Osteoblast (primary cell): ENCODE results near the gene COL23A1. TPM values are rescaled to one million over a fixed set of nuclear protein-coding genes. Genes with fewer than 3 reads are reported as not detected.

Source experiments
- DNase-seq: peaks from one replicate; pipeline ENCODE4 v3.0.0; 2011; ENCODE audit warnings: low spot score, mixed read lengths; ENCODE audit not compliant: insufficient read length; ENCODE audit errors: missing footprints
- H2AFZ ChIP-seq: 2 replicates; pipeline ENCODE4 v1.6.0; 2011; ENCODE audit warnings: mild to moderate bottlenecking, low read length
- H3K27ac ChIP-seq: 2 replicates; pipeline ENCODE4 v1.5.1; 2011; ENCODE audit warnings: mild to moderate bottlenecking, low read depth, low read length, moderate library complexity
- H3K27me3 ChIP-seq: 2 replicates; pipeline ENCODE4 v1.6.0; 2012; ENCODE audit warnings: mild to moderate bottlenecking, control low read depth, inconsistent platforms, low read length, moderate library complexity; ENCODE audit not compliant: insufficient read depth
- H3K36me3 ChIP-seq: 2 replicates; pipeline ENCODE4 v1.5.1; 2011; ENCODE audit warnings: mild to moderate bottlenecking, low read length, control low read depth, moderate library complexity; ENCODE audit not compliant: insufficient read depth
- H3K4me1 ChIP-seq: 2 replicates; pipeline ENCODE4 v1.5.1; 2011; ENCODE audit warnings: mild to moderate bottlenecking, low read length, control low read depth, moderate library complexity; ENCODE audit not compliant: insufficient read depth
- H3K4me2 ChIP-seq: 2 replicates; pipeline ENCODE4 v1.6.0; 2011; ENCODE audit warnings: mild to moderate bottlenecking, low read length; ENCODE audit not compliant: insufficient read depth
- H3K4me3 ChIP-seq: fragments of 200-600 bp; sonication (generic); 3 replicates; pipeline ENCODE4 v1.5.1; 2012; ENCODE audit warnings: mild to moderate bottlenecking, low read length, inconsistent platforms; ENCODE audit not compliant: insufficient read depth
- H3K79me2 ChIP-seq: 2 replicates; pipeline ENCODE4 v1.6.0; 2012; ENCODE audit warnings: mild to moderate bottlenecking, low read length, control low read depth, inconsistent platforms; ENCODE audit not compliant: insufficient read depth
- H3K9me3 ChIP-seq: 2 replicates; pipeline ENCODE4 v1.5.1; 2011; ENCODE audit warnings: low read depth, low read length, control low read depth
- H4K20me1 ChIP-seq: 2 replicates; pipeline ENCODE4 v1.6.0; 2012; ENCODE audit warnings: mild to moderate bottlenecking, low read length, control low read depth; ENCODE audit not compliant: insufficient read depth
- total RNA-seq: library from RNA; depleted of rRNA; stranded (reverse); fragments of >200 nt; gene quantifications from 2 replicates; pipeline ENCODE4 v1.2.3, GENCODE V29; 2012
- TF ChIP-seq, protein P1 (sequence below): IDR thresholded peaks from 2 replicates; pipeline ENCODE4 v1.5.1; 2011; ENCODE audit warnings: mild to moderate bottlenecking, low read depth, low read length, moderate library complexity; ENCODE audit errors: extremely low read depth

COL23A1 gene
- total RNA-seq, 1 donor = under 0.01 TPM

DNA sequence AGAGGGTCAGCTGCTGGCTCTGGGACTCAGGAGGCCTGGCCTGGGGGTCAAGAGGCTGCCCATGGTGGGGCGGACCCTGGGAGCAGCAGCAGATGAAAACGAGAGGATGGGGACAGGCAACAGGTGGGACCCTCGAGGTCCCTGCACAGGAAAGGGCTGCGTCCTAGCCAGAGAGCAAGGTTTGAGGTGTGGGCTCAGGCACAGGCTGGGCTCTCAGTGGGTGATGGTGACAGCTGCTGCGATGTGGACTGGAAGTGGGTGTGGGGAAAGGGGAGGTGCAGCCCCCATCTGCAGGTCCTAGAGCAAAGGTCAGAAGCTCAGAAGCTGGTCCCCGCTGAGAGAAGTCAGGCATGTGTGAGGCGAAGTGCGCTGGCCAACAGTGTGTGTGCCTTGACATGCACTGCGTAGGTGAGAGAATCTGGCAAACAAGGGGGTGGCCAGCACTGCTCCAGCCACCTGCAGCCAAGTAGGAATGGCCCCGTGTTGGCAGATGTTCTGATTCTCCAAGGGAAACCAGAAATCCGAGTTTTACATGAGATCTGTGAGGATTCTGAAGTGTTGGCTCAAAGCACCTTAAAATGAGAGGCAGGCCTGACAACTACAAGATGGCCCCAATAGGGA is 85.7 kb downstream of the COL23A1 start:
- Histone ChIP-seq H3K4me1 (no peaks in the 10 kb centered on the region), H3K27me3 (no peaks in the 10 kb centered on the region), H3K4me3 (no peak overlapping the region), H3K36me3 (no peaks in the 10 kb centered on the region), H3K79me2 (no peaks in the 10 kb centered on the region), H2AFZ (no peak overlapping the region), H3K9me3 (no peaks in the 10 kb centered on the region), H3K4me2 (no peak overlapping the region), H3K27ac (no peak overlapping the region), H4K20me1 (no peaks in the 10 kb centered on the region)
- TF ChIP-seq, protein P1, sequence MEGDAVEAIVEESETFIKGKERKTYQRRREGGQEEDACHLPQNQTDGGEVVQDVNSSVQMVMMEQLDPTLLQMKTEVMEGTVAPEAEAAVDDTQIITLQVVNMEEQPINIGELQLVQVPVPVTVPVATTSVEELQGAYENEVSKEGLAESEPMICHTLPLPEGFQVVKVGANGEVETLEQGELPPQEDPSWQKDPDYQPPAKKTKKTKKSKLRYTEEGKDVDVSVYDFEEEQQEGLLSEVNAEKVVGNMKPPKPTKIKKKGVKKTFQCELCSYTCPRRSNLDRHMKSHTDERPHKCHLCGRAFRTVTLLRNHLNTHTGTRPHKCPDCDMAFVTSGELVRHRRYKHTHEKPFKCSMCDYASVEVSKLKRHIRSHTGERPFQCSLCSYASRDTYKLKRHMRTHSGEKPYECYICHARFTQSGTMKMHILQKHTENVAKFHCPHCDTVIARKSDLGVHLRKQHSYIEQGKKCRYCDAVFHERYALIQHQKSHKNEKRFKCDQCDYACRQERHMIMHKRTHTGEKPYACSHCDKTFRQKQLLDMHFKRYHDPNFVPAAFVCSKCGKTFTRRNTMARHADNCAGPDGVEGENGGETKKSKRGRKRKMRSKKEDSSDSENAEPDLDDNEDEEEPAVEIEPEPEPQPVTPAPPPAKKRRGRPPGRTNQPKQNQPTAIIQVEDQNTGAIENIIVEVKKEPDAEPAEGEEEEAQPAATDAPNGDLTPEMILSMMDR = no peak
- DNase-seq = no peak

GRCh38 chr5:178502401-178503100 is 87.6 kb downstream of the COL23A1 start:
- no peak overlapping the region for H3K27ac ChIP-seq
- H3K36me3 ChIP-seq = no peaks in the 10 kb centered on the region
- DNase-seq = no peak
- H3K9me3 ChIP-seq = no peaks in the 10 kb centered on the region
- TF ChIP-seq, protein P1 = no peak
- H3K4me2 ChIP-seq = no peak overlapping the region
- H3K4me1 ChIP-seq = no peaks in the 10 kb centered on the region
- H3K79me2 ChIP-seq = no peaks in the 10 kb centered on the region
- no peak overlapping the region for H3K4me3 ChIP-seq
- H3K27me3 ChIP-seq = no peaks in the 10 kb centered on the region
- H4K20me1 ChIP-seq = no peaks in the 10 kb centered on the region
- H2AFZ ChIP-seq = no peak overlapping the region

DNA sequence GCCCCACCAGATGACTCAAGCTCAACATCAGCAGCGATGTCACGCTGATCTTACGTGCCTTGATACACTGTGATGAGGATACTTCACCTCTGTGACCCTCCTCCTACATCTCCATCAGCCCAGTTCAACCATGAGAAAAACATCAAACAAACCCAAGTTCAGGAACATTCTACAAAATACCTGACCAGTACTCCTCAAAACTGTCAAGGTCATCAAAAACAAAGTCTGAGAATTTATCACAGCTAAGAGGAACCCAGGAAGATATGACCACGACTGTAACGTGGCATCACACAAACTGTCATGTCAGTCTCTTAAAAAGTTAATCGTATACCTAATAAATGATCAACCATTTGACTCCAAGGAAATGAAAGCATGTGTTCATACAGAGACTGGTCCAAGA is 90.8 kb downstream of the COL23A1 start:
- Histone ChIP-seq H3K79me2 (no peaks in the 10 kb centered on the region), H4K20me1 (no peaks in the 10 kb centered on the region), H3K9me3 (no peaks in the 10 kb centered on the region), H3K4me1 (no peaks in the 10 kb centered on the region), H3K27me3 (no peaks in the 10 kb centered on the region), H3K4me2 (no peak overlapping the region), H3K4me3 (no peak overlapping the region), H3K36me3 (no peaks in the 10 kb centered on the region), H3K27ac (no peak overlapping the region), H2AFZ (no peak overlapping the region)
- TF ChIP-seq, protein P1 = no peak
- no peak for DNase-seq

DNA sequence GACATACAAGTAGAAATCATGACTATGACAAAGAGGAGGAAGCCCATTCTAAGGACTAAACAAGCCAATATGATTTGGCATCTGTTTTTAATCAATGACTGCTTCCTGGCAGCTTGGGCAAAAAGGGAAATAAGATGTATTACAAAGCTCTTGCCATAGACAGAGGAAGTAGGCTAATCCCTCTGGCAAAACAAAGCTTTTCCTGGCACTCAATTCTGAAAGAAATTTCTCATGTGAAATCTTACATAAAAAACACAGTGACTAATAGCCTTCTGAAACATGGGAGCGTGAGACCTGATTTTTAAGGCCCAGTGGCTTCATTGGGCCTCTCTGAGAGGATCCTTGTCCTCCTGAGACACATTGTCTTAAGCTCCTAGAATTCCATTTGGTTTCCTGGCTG is 93.6 kb downstream of the COL23A1 start:
- no peak overlapping the region for H3K4me3 ChIP-seq

More for the DNA sequence above, 93.6 kb downstream of the COL23A1 start:
- no peak overlapping the region for H3K27ac ChIP-seq
- no peak overlapping the region for H2AFZ ChIP-seq
- no peak for DNase-seq
- TF ChIP-seq, protein P1 = no peak
- H3K27me3 ChIP-seq = no peaks in the 10 kb centered on the region
- no peaks in the 10 kb centered on the region for H4K20me1 ChIP-seq
- no peaks in the 10 kb centered on the region for H3K79me2 ChIP-seq
- H3K9me3 ChIP-seq = no peaks in the 10 kb centered on the region
- H3K4me2 ChIP-seq = no peak overlapping the region
- H3K36me3 ChIP-seq = no peaks in the 10 kb centered on the region
- no peaks in the 10 kb centered on the region for H3K4me1 ChIP-seq
